GM12878 (cell line): ENCODE data around the gene SPA17.

ENCODE experiments used
- ASH2L ChIP-seq: fragments of 300-600, 200-600 bp; sonication (generic); IDR thresholded peaks from 2 replicates; pipeline ENCODE4 v1.6.1; 2017; ENCODE audit warnings: low read depth, mild to moderate bottlenecking, borderline replicate concordance
- EZH2 ChIP-seq: IDR thresholded peaks from 2 replicates; pipeline ENCODE4 v1.6.1; 2012; ENCODE audit warnings: low read depth, mild to moderate bottlenecking, control low read depth, inconsistent platforms, low read length, borderline replicate concordance; ENCODE audit not compliant: control insufficient read depth
- HDGF ChIP-seq: fragments of 450-650 bp; IDR thresholded peaks from 2 replicates; pipeline ENCODE4 v1.6.1; 2016; ENCODE audit warnings: antibody characterized with exemption
- MTA3 ChIP-seq: IDR thresholded peaks from 2 replicates; pipeline ENCODE4 v1.6.1; 2012; ENCODE audit warnings: low read length, inconsistent platforms, borderline replicate concordance
- NR2C2 ChIP-seq: IDR thresholded peaks from 2 replicates; pipeline ENCODE4 v1.6.1; 2011; ENCODE audit warnings: borderline replicate concordance, low read depth; ENCODE audit not compliant: control insufficient read depth, insufficient read length
- PAX5 ChIP-seq: IDR thresholded peaks from 2 replicates; pipeline ENCODE4 v1.6.1; 2011; ENCODE audit warnings: low read depth, low read length, borderline replicate concordance
- POLR2A ChIP-seq: IDR thresholded peaks from 2 replicates; pipeline ENCODE4 v1.6.1; 2011; ENCODE audit warnings: low read depth, mild to moderate bottlenecking, low read length
- RAD51 ChIP-seq: fragments of 450-650 bp; IDR thresholded peaks from 2 replicates; pipeline ENCODE4 v1.6.1; 2016; ENCODE audit warnings: moderate library complexity, mild to moderate bottlenecking, inconsistent platforms
- REST ChIP-seq: IDR thresholded peaks from 2 replicates; pipeline ENCODE4 v1.6.1; 2012; ENCODE audit warnings: mild to moderate bottlenecking, low read depth, low read length
- ZSCAN29 ChIP-seq: fragments of 450-650 bp; IDR thresholded peaks from 2 replicates; pipeline ENCODE4 v1.6.1; 2017; ENCODE audit warnings: mild to moderate bottlenecking, moderate library complexity
- TF ChIP-seq, protein P1 (sequence below), 3 experiments: IDR thresholded peaks in 2 of 3; conservative IDR thresholded peaks in 1 of 3; 2 replicates each; pipeline ENCODE4 v1.5.1; 2011; ENCODE audit warnings: low read depth in 3 of 3, low read length in 3 of 3, mild to moderate bottlenecking in 3 of 3, control low read depth in 2 of 3, moderate library complexity in 2 of 3, inconsistent platforms in 1 of 3, mixed read lengths in 1 of 3; ENCODE audit not compliant: control insufficient read depth in 2 of 3, insufficient read depth in 1 of 3; ENCODE audit errors: extremely low read depth in 1 of 3

- TF ChIP-seq PAX5 (no peak), MTA3 (no peak), POLR2A (no peak), REST (no peak), RAD51 (no peak), ASH2L (no peak), NR2C2 (no peak), EZH2 (no peak), ZSCAN29 (no peak), HDGF (no peak)
- TF ChIP-seq, protein P1, sequence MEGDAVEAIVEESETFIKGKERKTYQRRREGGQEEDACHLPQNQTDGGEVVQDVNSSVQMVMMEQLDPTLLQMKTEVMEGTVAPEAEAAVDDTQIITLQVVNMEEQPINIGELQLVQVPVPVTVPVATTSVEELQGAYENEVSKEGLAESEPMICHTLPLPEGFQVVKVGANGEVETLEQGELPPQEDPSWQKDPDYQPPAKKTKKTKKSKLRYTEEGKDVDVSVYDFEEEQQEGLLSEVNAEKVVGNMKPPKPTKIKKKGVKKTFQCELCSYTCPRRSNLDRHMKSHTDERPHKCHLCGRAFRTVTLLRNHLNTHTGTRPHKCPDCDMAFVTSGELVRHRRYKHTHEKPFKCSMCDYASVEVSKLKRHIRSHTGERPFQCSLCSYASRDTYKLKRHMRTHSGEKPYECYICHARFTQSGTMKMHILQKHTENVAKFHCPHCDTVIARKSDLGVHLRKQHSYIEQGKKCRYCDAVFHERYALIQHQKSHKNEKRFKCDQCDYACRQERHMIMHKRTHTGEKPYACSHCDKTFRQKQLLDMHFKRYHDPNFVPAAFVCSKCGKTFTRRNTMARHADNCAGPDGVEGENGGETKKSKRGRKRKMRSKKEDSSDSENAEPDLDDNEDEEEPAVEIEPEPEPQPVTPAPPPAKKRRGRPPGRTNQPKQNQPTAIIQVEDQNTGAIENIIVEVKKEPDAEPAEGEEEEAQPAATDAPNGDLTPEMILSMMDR (IDR thresholded peaks at IDR 0.05 in 2 of 3, conservative IDR thresholded peaks at IDR 0.05 in 1 of 3; ENCODE audit: control insufficient read depth in 2 of 3, extremely low read depth in 1 of 3, insufficient read depth in 1 of 3, low read depth in 3 of 3, low read length in 3 of 3) = no peak
Observed at GRCh38 chr11:124712392-124712791, 38.7 kb downstream of the SPA17 start.
